ENCODE data around the gene SGMS1.
"Not testable (repeated sequence)": the region's sequence is repeated elsewhere in the genome, so short reads cannot be mapped to it uniquely, and the experiment has no call there.

Gene SGMS1

DNA sequence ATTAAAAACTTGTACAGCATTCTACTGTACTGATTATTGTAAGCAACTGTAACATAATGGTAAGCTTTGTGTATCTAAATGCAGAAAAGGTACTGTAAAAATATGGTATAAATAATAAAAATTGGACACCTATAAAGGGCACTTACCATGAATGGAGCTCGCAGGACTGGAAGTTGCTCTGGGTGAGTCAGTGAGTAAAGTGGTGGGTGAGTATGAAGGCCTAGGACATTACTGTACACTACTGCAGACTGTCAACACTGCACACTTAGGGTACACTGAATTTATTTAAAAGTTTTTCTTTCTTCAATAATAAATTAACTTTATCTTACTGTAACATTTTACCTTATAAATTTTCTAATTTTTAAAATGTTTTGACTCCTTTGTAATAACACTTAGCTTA, 253.8 kb downstream of the SGMS1 start:
- no peak for DNase-seq (ENCODE audit: low read depth)

- DNase-seq (ENCODE audit: low read depth), result no peak
These were observed 256.0 kb downstream of the SGMS1 start for GRCh38 chr10:50367732-50368131.

- not testable (repeated sequence) for DNase-seq (ENCODE audit: low read depth)
These were observed 257.3 kb downstream of the SGMS1 start for GRCh38 chr10:50366421-50366820.

DNA sequence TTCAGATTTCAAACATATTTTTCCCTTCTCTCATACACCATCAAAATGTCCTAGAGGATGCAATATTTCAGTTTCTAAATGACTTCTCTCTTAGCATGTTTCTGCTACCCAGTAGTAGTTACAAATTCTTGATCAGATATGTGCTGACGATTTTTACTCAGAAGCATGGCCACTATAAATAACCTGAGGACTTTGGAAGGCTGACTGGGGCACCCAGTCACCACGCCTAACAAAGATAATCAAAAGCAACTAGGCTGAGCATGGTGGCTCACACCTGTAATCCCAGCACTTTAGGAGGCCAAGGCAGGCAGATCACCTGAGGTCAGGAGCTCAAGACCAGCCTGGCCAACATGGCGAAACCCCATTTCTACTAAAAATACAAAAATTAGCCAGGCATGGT, 259.0 kb downstream of the SGMS1 start:
- not testable (repeated sequence) for DNase-seq (ENCODE audit: low read depth)

- no peak for DNase-seq (ENCODE audit: low read depth)
These were observed 261.1 kb downstream of the SGMS1 start for GRCh38 chr10:50362547-50363125.

DNA sequence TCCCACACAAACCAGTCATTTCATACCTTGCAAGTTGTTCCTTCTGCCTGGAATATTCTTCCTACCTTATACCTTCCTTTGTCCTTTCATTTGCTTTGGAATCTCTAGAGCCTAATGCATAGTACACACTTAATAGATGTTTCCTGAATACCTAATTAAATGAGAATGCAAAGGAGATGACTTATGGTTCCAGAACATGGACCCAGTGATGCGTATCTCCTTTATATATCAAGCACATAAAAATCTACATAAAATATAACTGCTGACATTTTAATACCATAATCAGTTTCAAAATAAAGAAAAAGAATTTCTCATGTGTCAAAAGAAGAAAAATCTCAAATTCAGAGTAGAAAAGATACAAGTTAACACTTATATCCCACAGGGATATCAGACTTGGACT, 261.8 kb downstream of the SGMS1 start:
- no peak for DNase-seq (ENCODE audit: low read depth)

GRCh38 chr10:50360077-50360850, 263.5 kb downstream of the SGMS1 start:
- no peak for DNase-seq (ENCODE audit: low read depth)

- no peak for DNase-seq (ENCODE audit: low read depth)
These were observed 264.6 kb downstream of the SGMS1 start for GRCh38 chr10:50358925-50359687.

GRCh38 chr10:50358411-50358810, 265.3 kb downstream of the SGMS1 start:
- DNase-seq (ENCODE audit: low read depth), result no peak

DNA sequence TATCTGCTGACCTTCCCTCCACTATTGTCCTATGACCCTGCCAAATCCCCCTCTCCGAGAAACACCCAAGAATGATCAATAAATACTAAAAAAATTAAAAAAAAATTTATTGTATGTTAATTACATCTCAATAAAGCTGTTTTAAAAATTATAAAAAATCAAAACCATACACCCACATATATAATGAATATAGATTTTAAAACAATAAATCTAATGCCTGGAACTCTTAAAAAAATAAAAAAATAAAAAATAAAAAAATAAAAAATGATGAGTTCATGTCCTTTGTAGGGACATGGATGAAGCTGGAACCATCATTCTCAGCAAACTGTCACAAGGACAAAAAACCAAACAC, 267.3 kb downstream of the SGMS1 start:
- not testable (repeated sequence) for DNase-seq (ENCODE audit: low read depth)

DNA sequence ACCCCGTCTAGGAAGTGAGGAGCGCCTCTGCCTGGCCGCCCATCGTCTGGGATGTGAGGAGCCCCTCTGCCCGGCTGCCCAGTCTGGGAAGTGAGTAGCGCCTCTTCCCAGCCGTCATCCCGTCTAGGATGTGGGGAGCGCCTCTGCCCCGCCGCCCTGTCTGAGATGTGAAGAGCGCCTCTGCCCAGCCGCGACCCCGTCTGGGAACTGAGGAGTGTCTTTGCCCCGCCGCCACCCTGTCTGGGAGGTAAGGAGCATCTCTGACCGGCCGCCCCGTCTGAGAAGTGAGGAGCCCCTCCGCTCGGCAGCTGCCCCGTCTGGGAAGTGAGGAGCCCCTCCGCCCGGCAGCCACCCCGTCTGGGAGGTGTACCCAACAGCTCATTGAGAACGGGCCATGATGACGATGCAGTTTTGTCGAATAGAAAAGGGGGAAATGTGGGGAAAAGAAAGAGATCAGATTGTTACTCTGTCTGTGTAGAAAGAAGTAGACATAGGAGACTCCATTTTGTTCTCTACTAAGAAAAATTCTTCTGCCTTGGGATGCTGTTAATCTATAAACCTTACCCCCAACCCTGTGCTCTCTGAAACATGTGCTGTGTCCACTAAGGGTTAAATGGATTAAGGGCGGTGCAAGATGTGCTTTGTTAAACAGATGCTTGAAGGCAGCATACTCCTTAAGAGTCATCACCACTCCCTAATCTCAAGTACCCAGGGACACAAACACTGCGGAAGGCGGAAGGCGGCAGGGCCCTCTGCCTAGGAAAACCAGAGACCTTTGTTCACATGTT, 267.9 kb downstream of the SGMS1 start:
- DNase-seq (ENCODE audit: low read depth), result not testable (repeated sequence)

GRCh38 chr10:50351483-50352146, 272.1 kb downstream of the SGMS1 start:
- DNase-seq (ENCODE audit: low read depth), result no peak

- DNase-seq (ENCODE audit: low read depth), result no peak
These were observed 273.4 kb downstream of the SGMS1 start for GRCh38 chr10:50350366-50350765.

GRCh38 chr10:50349554-50349953, 274.2 kb downstream of the SGMS1 start:
- no peak for DNase-seq (ENCODE audit: low read depth)

GRCh38 chr10:50347394-50347802, 276.4 kb downstream of the SGMS1 start:
- no peak for DNase-seq (ENCODE audit: low read depth)

- no peak for DNase-seq (ENCODE audit: low read depth)
These were observed 276.8 kb downstream of the SGMS1 start for GRCh38 chr10:50346942-50347341.

GRCh38 chr10:50345545-50345944, 278.2 kb downstream of the SGMS1 start:
- DNase-seq (ENCODE audit: low read depth), result no peak

DNA sequence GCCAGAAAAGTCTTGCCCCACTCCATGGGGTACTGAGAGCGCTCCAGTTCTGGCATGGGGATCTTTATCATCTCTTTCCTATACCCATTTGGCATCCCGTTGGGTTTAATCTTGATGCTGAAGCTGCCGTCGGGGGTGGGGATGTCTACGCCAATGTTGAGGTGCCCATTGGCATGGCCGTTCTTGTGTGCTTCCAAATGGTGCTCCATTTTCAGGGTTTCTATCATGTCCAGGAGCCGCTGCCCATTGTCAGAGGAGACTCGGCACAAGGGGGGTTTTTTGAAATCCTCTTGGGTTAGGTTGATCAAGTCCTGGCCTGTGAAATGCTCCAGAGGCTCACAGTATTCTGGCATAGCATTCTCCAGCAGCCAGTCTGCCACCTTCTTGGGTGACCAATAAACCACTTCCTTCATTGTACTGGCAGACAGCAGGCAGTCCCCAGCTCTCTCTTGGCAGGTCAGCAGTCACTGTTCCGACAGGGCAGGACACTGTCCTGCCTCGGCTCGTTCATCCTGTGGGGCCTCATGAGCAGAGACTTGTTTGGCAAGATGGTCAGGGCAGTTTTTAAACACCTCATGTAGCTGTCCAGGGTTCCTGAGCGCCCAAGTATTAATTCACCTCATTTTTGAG, 279.9 kb downstream of the SGMS1 start:
- no peak for DNase-seq (ENCODE audit: low read depth)

- no peak for DNase-seq (ENCODE audit: low read depth)
These were observed 281.8 kb downstream of the SGMS1 start for GRCh38 chr10:50341987-50342386.

- DNase-seq (ENCODE audit: low read depth), result no peak
These were observed 287.6 kb downstream of the SGMS1 start for GRCh38 chr10:50336140-50336539.

GRCh38 chr10:50335397-50335796, 288.4 kb downstream of the SGMS1 start:
- DNase-seq (ENCODE audit: low read depth), result no peak

All from stimulated activated CD8-positive, alpha-beta memory T cell treated with anti-CD3 and anti-CD28 coated beads, Interleukin-7, amount 100 ng/mL, for 24 hours (primary cell).